Activated naive CD4-positive, alpha-beta T cell (primary cell): ENCODE results near the gene RAET1G.
A peak's percentile ranks its signal among the peaks of the same experiment; 100 is the strongest.
"Not testable (repeated sequence)": the region's sequence is repeated elsewhere in the genome, so short reads cannot be mapped to it uniquely, and the experiment has no call there.

Experiments used
- DNase-seq, 4 experiments: peaks; one replicate each; lab custom pipeline; 2025; lab: John Stamatoyannopoulos, UW

The RAET1G gene

GRCh38 chr6:149953934-149954327 lies 31.0 kb upstream of the RAET1G start:
- DNase-seq: not testable (repeated sequence)

DNA sequence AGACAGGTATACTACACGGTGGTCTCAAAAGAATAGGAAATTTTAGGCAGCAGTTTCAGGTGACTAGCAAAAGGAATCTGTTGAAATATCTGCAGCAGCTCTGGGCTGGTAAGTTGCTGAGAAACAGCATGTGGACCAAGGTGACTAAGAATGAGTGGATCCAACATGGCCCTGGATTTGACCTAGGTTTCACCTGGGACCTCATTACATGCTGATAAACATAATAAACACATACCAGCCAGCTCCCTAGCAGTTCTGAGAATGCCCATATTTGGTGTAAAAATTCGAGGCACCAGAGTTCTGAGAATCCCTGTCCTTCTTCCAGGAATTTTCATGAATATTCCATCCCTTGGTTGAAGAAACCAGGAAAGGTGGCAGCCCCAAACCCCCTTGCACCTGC lies 30.5 kb upstream of the RAET1G start:
- not testable (repeated sequence) for DNase-seq

GRCh38 chr6:149951626-149952025 lies 28.7 kb upstream of the RAET1G start:
- no peak for DNase-seq

DNA sequence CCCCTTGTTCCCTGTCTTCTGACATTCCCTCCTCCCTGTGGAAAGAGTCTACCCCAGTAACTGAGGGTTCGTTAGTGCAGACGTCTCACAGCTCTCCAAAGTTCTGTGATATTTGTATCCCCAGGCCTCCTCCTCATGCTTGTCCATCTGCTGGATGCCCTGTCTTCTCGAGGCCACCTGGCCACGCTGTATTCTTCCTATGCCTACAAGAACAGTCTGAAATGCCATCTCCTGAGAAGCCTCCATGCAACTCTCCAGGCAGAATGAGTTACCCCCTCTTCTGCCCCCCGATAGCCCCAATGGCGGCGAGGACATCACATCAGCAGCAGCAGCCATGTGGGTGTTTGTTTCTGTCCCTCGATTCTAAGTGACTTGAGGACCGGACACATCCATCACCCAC lies 28.2 kb upstream of the RAET1G start:
- no peak for DNase-seq

GRCh38 chr6:149950423-149950822 lies 27.5 kb upstream of the RAET1G start:
- no peak for DNase-seq

GRCh38 chr6:149948616-149949015 lies 25.7 kb upstream of the RAET1G start:
- DNase-seq: no peak

DNA sequence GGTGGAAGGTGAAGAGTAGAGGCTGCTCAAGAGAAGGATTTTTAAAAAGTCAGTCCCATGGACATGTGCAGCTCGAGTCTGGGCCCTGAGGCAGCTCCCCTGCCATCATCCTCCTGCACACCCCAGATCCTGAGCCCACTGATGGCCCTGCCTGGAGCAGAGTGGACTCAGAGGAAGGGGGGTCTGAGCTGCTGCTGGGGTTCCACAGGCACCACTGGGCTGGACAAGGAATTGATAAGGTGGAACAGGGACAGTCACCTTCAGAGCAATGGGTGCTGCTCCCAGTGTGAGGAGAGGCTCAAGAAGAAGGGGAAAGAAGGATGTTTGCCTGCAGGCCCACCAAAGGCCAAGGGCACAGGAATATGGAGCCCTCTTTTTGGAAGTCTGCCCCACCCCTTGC lies 25.1 kb upstream of the RAET1G start:
- DNase-seq: no peak

GRCh38 chr6:149947533-149947932 lies 24.6 kb upstream of the RAET1G start:
- DNase-seq: not testable (repeated sequence)

DNA sequence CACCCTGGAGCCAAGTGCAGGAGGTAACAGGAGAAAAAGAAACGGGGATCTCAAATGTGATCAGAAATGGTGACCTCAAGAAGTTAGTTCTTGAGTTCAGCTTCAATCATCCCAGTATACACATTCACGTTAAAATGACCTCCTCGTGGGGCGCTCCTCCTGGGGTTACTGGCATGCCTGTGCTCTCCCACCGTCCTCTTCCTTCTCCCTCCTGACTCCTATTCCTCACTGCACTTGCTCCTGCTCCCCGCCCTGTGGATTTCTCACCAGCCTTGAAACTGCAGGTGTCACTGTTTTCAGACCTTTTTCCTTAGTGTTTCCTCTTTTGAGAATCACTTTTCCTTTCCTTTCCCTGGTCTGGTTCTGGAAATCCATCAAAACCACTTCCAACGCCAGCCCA lies 23.7 kb upstream of the RAET1G start:
- not testable (repeated sequence) for DNase-seq

- DNase-seq: not testable (repeated sequence)
These were observed 22.4 kb upstream of the RAET1G start for GRCh38 chr6:149945276-149945675.

GRCh38 chr6:149943321-149943720 lies 20.4 kb upstream of the RAET1G start:
- DNase-seq: not testable (repeated sequence)

GRCh38 chr6:149942461-149942829 lies 19.5 kb upstream of the RAET1G start:
- DNase-seq: no peak

DNA sequence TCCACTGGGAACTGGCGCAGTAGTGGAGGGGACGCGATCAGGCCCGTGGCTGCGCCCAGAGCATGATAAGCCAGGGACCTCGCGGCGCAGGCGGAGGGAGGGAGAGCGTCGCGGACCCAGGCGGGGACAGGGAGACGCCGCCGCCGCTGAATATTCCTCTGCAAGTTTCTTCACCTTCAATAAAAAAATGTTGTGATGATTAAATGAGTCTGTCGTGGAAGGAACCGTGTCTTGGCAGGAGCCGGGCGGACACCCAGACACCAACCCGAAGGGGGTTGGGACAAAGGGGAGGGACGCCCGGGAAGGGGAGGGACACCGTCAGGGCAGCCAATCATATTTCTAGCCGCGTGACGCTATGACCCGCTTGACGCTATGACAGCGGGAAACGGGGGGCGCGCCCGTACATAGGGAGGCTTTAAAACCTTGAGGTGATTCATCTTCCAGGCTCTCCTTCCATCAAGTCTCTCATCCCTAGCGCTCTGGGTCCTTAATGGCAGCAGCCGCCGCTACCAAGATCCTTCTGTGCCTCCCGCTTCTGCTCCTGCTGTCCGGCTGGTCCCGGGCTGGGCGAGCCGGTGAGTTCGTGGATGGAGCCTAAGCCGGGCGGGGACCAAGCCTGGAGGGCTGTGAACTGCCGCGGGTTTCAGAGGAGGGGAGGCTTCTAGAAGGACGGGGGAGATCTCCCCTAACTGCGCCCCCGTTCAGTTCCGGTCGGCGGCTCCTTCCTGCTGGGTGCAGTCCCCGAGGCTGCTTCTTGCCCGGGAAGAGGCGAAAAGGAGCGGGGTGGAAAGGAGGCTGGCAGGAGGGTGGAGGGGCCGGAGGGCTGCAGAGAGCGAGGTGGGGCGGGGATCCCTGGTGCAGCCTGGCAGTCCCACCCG lies 18.9 kb upstream of the RAET1G start, which contains the start of gene ULBP2:
Gene ULBP2, plus strand, starts transcription at position 432 of the 878 bp plus-strand sequence. Its CDS starts 59 bp downstream, at position 491.
- peak; percentile 48 to 80 (median 62) for DNase-seq

GRCh38 chr6:149940672-149940982 lies 17.7 kb upstream of the RAET1G start:
- DNase-seq: no peak

DNA sequence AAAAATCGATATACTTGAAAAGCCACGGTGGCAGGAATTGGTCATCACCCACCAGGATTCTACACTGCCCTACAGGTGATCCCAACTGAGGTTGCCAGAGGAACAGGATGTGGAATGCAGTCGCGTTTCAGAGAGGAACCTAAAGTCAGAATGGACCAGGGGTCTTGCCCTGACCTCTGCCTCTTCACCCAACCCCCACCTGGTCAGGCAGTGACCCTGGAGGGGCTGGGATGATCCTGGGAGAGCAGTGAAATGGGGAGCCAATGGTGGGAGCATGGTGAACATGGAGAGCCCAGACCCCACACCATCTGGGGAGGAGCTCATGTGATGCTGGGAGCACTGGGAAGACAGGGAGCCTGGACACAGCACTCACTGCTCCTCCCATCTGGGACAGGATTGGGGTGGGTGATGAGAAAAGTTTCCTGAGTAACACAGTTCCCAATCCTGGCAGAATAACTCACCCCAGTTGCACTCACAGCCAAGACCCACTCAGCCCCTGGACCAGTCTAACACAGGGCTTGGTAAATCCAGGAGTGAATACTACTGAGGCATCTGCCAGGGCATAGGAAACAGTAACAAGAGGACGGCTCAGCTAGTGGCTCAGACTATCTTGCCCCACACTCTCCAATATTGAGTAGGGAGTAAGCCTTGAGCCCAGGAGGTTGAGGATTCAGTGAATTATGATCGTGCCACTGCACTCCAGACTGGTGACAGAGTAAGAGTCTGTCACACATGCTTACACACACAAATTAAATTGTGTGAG lies 17.2 kb upstream of the RAET1G start:
- no peak for DNase-seq

GRCh38 chr6:149939356-149939648 lies 16.4 kb upstream of the RAET1G start:
- DNase-seq: no peak

GRCh38 chr6:149938571-149939355 lies 15.8 kb upstream of the RAET1G start:
- DNase-seq: no peak

- not testable (repeated sequence) for DNase-seq
These were observed 15.2 kb upstream of the RAET1G start for GRCh38 chr6:149938013-149938570.

DNA sequence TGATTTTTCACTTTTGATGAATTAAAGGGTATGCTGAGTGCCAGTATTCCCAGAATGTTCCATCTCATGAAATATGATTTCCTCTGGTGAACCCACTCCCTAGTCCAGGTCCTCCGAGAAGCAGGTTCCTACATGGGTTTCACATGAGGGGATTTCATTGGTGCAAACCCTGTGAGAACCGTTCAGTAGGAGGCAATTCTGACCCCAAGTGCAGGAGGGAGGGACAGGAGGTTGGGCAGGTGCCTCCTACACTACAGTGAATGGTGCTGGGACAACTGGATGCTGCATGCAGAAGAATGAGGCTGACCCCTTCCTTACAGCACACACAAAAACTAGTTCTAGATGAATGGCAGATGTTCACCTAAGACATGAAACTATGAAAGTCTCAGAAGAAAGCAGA lies 13.8 kb upstream of the RAET1G start:
- no peak for DNase-seq

DNA sequence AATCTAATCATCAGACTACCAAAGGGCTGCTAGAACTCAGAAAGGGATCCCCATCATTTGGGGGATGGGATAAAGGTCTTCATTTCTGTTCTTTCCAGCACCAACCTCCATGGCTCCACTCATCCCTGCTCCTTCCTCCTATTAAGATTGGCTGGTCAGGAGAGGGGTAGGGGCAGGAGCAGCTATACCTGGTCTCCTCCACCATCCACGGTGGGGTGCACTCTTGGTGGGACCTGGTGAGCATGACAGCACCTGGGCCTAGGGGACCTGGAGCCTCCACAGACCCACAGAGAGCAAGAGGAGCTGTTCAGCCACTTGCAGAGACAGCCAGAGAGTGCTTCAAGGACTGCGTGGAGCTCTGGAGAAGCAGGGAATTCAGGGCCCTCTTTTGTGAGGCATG lies 12.7 kb upstream of the RAET1G start:
- DNase-seq: no peak

DNA sequence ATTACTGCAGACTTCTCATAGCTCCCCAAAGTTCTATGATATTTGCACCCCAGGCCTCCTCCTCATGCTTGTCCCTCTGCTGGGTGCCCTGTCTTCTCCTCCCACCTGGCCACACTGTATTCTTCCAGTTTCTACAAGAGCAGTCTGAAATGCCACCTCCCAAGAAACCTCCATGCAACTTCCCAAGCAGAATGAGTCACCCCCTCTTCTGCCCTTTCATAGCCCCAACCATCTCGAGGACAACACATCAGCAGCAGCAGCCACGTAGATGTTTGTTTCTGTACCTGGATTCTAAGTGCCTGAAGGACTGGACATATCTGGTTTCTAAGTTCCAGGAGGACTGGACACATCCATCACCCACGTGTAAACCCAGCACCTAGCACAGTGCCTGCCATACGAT lies 12.3 kb upstream of the RAET1G start:
- DNase-seq: no peak
